GM23338 (cell line): ENCODE data around the gene CADPS2.

Experiments used
- CTCF ChIP-seq, 2 experiments: fragments of 200-600 bp in 1 of 2; sonication (generic) in 1 of 2; conservative IDR thresholded peaks; 2 replicates each; pipeline versions ENCODE4 v1.5.1 to v1.6.1; 2016 to 2017; ENCODE audit warnings: antibody characterized with exemption in 2 of 2, low read depth in 2 of 2, mild to moderate bottlenecking in 2 of 2, moderate library complexity in 1 of 2
- ETS1 ChIP-seq: IDR thresholded peaks from 2 replicates; pipeline ENCODE4 v1.6.1; 2016; ENCODE audit warnings: antibody characterized with exemption
- JUNB ChIP-seq: IDR thresholded peaks from one replicate; pipeline ENCODE4 v1.6.1; 2016; ENCODE audit warnings: antibody characterized with exemption; ENCODE audit not compliant: unreplicated experiment
- POLR2AphosphoS5 ChIP-seq: IDR thresholded peaks from 2 replicates; pipeline ENCODE4 v1.6.1; 2016; ENCODE audit warnings: antibody characterized with exemption, low read depth
- REST ChIP-seq: IDR thresholded peaks from one replicate; pipeline ENCODE4 v1.6.1; 2018; ENCODE audit warnings: antibody characterized with exemption; ENCODE audit not compliant: unreplicated experiment

GRCh38 chr7:122577449-122578003 lies 308.7 kb downstream of the CADPS2 start:
- TF ChIP-seq REST (no peak), CTCF (conservative IDR thresholded peaks at IDR 0.05; ENCODE audit: low read depth in 2 of 2) (no peak), POLR2AphosphoS5 (no peak), ETS1 (no peak), JUNB (no peak)
